ENCODE data around the gene SORL1.

DNA sequence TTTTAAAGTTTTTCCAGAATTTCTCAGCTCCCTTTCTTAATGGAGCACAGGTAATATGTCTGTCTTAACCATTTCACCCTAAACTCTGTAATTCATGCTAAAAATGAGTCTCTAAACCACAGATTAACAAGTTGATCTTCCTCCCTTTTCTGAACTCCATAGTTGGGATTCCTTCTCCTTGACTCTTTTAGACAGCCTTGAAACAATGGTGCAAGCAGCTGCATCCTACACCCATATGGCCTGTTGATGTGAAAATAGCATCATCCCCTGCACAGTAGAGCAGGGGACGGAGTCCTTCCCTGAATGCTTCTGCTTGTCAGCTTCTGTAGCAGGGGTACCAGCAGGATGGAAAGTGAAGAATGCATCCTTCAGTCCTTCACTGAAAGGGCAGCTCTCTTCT lies 193.5 kb downstream of the SORL1 start:
- TF ChIP-seq POLR2A (IDR thresholded peaks at IDR 0.05; ENCODE audit: low read depth, low read length) (no peak), TAF1 (IDR thresholded peaks at IDR 0.05; ENCODE audit: borderline replicate concordance, low read depth, low read length) (no peak), POLR2AphosphoS5 (IDR thresholded peaks at IDR 0.05; ENCODE audit: low read depth, low read length) (no peak)
